ENCODE data around the gene SIK1. TPM values are rescaled to one million over a fixed set of nuclear protein-coding genes. Genes with fewer than 3 reads are reported as not detected.
"Not testable (repeated sequence)": the region's sequence is repeated elsewhere in the genome, so short reads cannot be mapped to it uniquely, and the experiment has no call there.

SIK1 gene
- total RNA-seq, 1 experiment from 2014 or later, result 4.5 TPM

- DNase-seq (ENCODE audit: low read depth), result not testable (repeated sequence)
These were observed 28.9 kb downstream of the SIK1 start for GRCh38 chr21:43398000-43398399.

GRCh38 chr21:43397439-43397808 is 29.5 kb downstream of the SIK1 start:
- DNase-seq (ENCODE audit: low read depth), result not testable (repeated sequence)

- not testable (repeated sequence) for DNase-seq (ENCODE audit: low read depth)
These were observed 30.0 kb downstream of the SIK1 start for GRCh38 chr21:43396788-43397438.

GRCh38 chr21:43383351-43383750 is 43.6 kb downstream of the SIK1 start:
- DNase-seq (ENCODE audit: low read depth), result not testable (repeated sequence)

- not testable (repeated sequence) for DNase-seq (ENCODE audit: low read depth)
These were observed 44.0 kb downstream of the SIK1 start for GRCh38 chr21:43382902-43383301.

GRCh38 chr21:43380852-43381533 is 45.9 kb downstream of the SIK1 start:
- not testable (repeated sequence) for DNase-seq (ENCODE audit: low read depth)

- not testable (repeated sequence) for DNase-seq (ENCODE audit: low read depth)
These were observed 46.6 kb downstream of the SIK1 start for GRCh38 chr21:43380337-43380736.

GRCh38 chr21:43379626-43380122 is 47.3 kb downstream of the SIK1 start:
- DNase-seq (ENCODE audit: low read depth), result not testable (repeated sequence)

- no peak for DNase-seq (ENCODE audit: low read depth)
These were observed 50.5 kb downstream of the SIK1 start for GRCh38 chr21:43376478-43376882.

- DNase-seq (ENCODE audit: low read depth), result no peak
These were observed 51.0 kb downstream of the SIK1 start for GRCh38 chr21:43375837-43376477.

- DNase-seq (ENCODE audit: low read depth), result no peak
These were observed 51.7 kb downstream of the SIK1 start for GRCh38 chr21:43375006-43375836.

GRCh38 chr21:43374228-43374885 is 52.6 kb downstream of the SIK1 start:
- no peak for DNase-seq (ENCODE audit: low read depth)

- DNase-seq (ENCODE audit: low read depth), result no peak
These were observed 53.3 kb downstream of the SIK1 start for GRCh38 chr21:43373362-43374227.

GRCh38 chr21:43372663-43373361 is 54.1 kb downstream of the SIK1 start:
- DNase-seq (ENCODE audit: low read depth), result peak; percentile 39

GRCh38 chr21:43371786-43372185 is 55.1 kb downstream of the SIK1 start:
- no peak for DNase-seq (ENCODE audit: low read depth)

GRCh38 chr21:43370888-43371570 is 55.9 kb downstream of the SIK1 start:
- no peak for DNase-seq (ENCODE audit: low read depth)

GRCh38 chr21:43370091-43370658 is 56.8 kb downstream of the SIK1 start:
- DNase-seq (ENCODE audit: low read depth), result no peak

GRCh38 chr21:43369596-43370090 is 57.3 kb downstream of the SIK1 start:
- no peak for DNase-seq (ENCODE audit: low read depth)

Data from HT1080 (cell line).